ENCODE results near the gene PPFIA4. TPM values are rescaled to one million over a fixed set of nuclear protein-coding genes. Genes with fewer than 3 reads are reported as not detected.

PPFIA4 gene
- total RNA-seq, 1 donor from 2014 or later, result 74.7 TPM

- H3K27ac Mint-ChIP-seq (ENCODE audit: unreplicated experiment), result no peak overlapping the region
Observed at GRCh38 chr1:203090421-203091198, 64.3 kb downstream of the PPFIA4 start.

GRCh38 chr1:203091199-203091477, 64.8 kb downstream of the PPFIA4 start:
- Mint-ChIP-seq H3K9me3 (ENCODE audit: unreplicated experiment) (peaks cover 21% of the 10 kb centered on the region), H3K27me3 (ENCODE audit: unreplicated experiment) (peaks cover 11% of the 10 kb centered on the region), H3K27ac (ENCODE audit: unreplicated experiment) (no peak overlapping the region), H3K4me3 (ENCODE audit: unreplicated experiment) (no peak overlapping the region), H3K36me3 (ENCODE audit: unreplicated experiment) (peaks cover 29% of the 10 kb centered on the region), H3K4me1 (ENCODE audit: low read depth, unreplicated experiment) (peaks cover 7% of the 10 kb centered on the region)
- DNase-seq, result no peak
- no peak for TF ChIP-seq CTCF (IDR thresholded peaks at IDR 0.05; ENCODE audit: partially characterized antibody, unreplicated experiment)

More at GRCh38 chr1:203090421-203091198, 64.3 kb downstream of the PPFIA4 start:
- Mint-ChIP-seq H3K36me3 (ENCODE audit: unreplicated experiment) (peaks cover 24% of the 10 kb centered on the region), H3K4me3 (ENCODE audit: unreplicated experiment) (peak overlapping the region; percentile 13), H3K9me3 (ENCODE audit: unreplicated experiment) (peaks cover 21% of the 10 kb centered on the region), H3K4me1 (ENCODE audit: low read depth, unreplicated experiment) (peaks cover 7% of the 10 kb centered on the region), H3K27me3 (ENCODE audit: unreplicated experiment) (peaks cover 12% of the 10 kb centered on the region)
- DNase-seq, result no peak
- no peak for TF ChIP-seq CTCF (IDR thresholded peaks at IDR 0.05; ENCODE audit: partially characterized antibody, unreplicated experiment)

DNA sequence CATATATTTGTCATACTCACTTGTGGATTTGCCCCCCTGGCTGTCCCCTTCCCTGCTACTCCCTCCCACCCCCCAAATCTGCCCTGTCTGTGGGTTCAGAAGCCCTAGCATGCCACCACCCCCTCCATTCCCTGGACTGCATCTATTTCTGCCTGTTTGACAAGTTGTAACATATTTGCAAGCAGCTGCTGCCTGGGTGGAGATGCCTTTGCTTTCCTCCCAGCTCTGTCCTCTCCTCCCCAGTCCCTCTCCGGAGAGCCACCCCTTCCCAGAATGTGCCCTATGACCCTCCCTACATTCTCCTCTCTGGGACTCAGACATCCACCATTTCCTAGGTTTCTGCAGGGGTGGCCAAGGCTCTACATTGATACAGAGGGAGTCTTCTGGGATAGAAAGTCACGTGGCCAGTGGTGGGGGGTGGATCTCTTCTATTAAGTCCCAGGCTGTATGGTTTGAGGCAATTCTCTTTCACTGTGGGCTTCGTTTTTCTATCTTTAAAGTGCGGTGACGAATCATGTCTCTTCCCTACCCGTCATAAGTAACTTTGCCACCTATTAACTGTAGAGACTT, 65.6 kb downstream of the PPFIA4 start:
- Mint-ChIP-seq H3K4me1 (ENCODE audit: low read depth, unreplicated experiment) (peaks cover 3% of the 10 kb centered on the region), H3K36me3 (ENCODE audit: unreplicated experiment) (peaks cover 30% of the 10 kb centered on the region), H3K27ac (ENCODE audit: unreplicated experiment) (no peak overlapping the region), H3K27me3 (ENCODE audit: unreplicated experiment) (peaks cover 11% of the 10 kb centered on the region), H3K9me3 (ENCODE audit: unreplicated experiment) (peaks cover 21% of the 10 kb centered on the region), H3K4me3 (ENCODE audit: unreplicated experiment) (no peak overlapping the region)
- TF ChIP-seq CTCF (IDR thresholded peaks at IDR 0.05; ENCODE audit: partially characterized antibody, unreplicated experiment), result no peak
- no peak for DNase-seq

- Mint-ChIP-seq H3K36me3 (ENCODE audit: unreplicated experiment) (peaks cover 30% of the 10 kb centered on the region), H3K9me3 (ENCODE audit: unreplicated experiment) (peaks cover 13% of the 10 kb centered on the region), H3K27ac (ENCODE audit: unreplicated experiment) (no peak overlapping the region), H3K27me3 (ENCODE audit: unreplicated experiment) (peaks cover 5% of the 10 kb centered on the region), H3K4me3 (ENCODE audit: unreplicated experiment) (no peak overlapping the region), H3K4me1 (ENCODE audit: low read depth, unreplicated experiment) (peaks cover 3% of the 10 kb centered on the region)
- no peak for DNase-seq
- no peak for TF ChIP-seq CTCF (IDR thresholded peaks at IDR 0.05; ENCODE audit: partially characterized antibody, unreplicated experiment)
Observed at GRCh38 chr1:203093754-203094410, 67.6 kb downstream of the PPFIA4 start.

Measured in glutamatergic neuron (in vitro differentiated cells).